WTC11 (cell line): Measurements from ENCODE around the gene B4GALNT1. TPM values are rescaled to one million over a fixed set of nuclear protein-coding genes. Genes with fewer than 3 reads are reported as not detected.

ENCODE experiments used
- ATAC-seq: fragments of 200-7000 bp; cut with Tn5 transposase; 2 replicates; pipeline ENCODE4 v1.10.0; 2021; ENCODE audit warnings: mild to moderate bottlenecking, moderate library complexity
- CTCF ChIA-PET: fragments of 300-600 bp; sonication (Branson Sonifier 250); formaldehyde crosslinking; loops from one replicate; lab custom pipeline; 2021; ENCODE audit warnings: antibody characterized with exemption; lab: Charles Lee
- POLR2A ChIA-PET: fragments of 350-600 bp; sonication (Branson Sonifier 250); formaldehyde crosslinking; loops from one replicate; lab custom pipeline; 2021; ENCODE audit warnings: antibody characterized with exemption; lab: Charles Lee
- DNase-seq: peaks from one replicate; pipeline ENCODE4 v3.0.0; 2021; ENCODE audit warnings: low spot score
- H3K27ac Mint-ChIP-seq: 2 replicates; pipeline ENCODE4 v1.8.0; 2021; ENCODE audit warnings: mixed read lengths
- H3K27me3 Mint-ChIP-seq: 2 replicates; pipeline ENCODE4 v1.8.0; 2021; ENCODE audit warnings: low read depth, mild to moderate bottlenecking, moderate library complexity, mixed read lengths
- H3K36me3 Mint-ChIP-seq: 2 replicates; pipeline ENCODE4 v1.8.0; 2021; ENCODE audit warnings: mixed read lengths
- H3K4me1 Mint-ChIP-seq: 2 replicates; pipeline ENCODE4 v1.8.0; 2022; ENCODE audit warnings: mixed read lengths
- H3K4me3 Mint-ChIP-seq: 2 replicates; pipeline ENCODE4 v1.8.0; 2021; ENCODE audit warnings: mild to moderate bottlenecking, moderate library complexity, mixed read lengths
- H3K9me3 Mint-ChIP-seq: 2 replicates; pipeline ENCODE4 v1.8.0; 2021; ENCODE audit warnings: mixed read lengths
- ATF1 ChIP-seq: sonication (generic); formaldehyde crosslinking; IDR thresholded peaks from 2 replicates; pipeline ENCODE4 v1.8.1; 2023; ENCODE audit warnings: mild to moderate bottlenecking, moderate library complexity, missing genetic modification reagents
- GTF2I ChIP-seq: fragments of 250-450 bp; sonication (Bioruptor Pico); conservative IDR thresholded peaks from 2 replicates; pipeline ENCODE4 v1.4.0; 2021; ENCODE audit warnings: mild to moderate bottlenecking
- MYBL2 ChIP-seq: sonication (generic); formaldehyde crosslinking; IDR thresholded peaks from 2 replicates; pipeline ENCODE4 v1.8.1; 2023; ENCODE audit warnings: mild to moderate bottlenecking, moderate library complexity, missing genetic modification reagents
- NFATC4 ChIP-seq: fragments of 250-450 bp; sonication (Bioruptor Pico); IDR thresholded peaks from 2 replicates; pipeline ENCODE4 v1.9.0; 2021; ENCODE audit warnings: mild to moderate bottlenecking
- NR3C1 ChIP-seq: sonication (generic); formaldehyde crosslinking; conservative IDR thresholded peaks from 2 replicates; pipeline ENCODE4 v1.8.1; 2023; ENCODE audit warnings: low read depth, mild to moderate bottlenecking, missing genetic modification reagents
- ZNF317 ChIP-seq: sonication (generic); formaldehyde crosslinking; IDR thresholded peaks from 2 replicates; pipeline ENCODE4 v1.8.1; 2023; ENCODE audit warnings: low read depth, mild to moderate bottlenecking, moderate library complexity, missing genetic modification reagents, borderline replicate concordance
- ZNF416 ChIP-seq: fragments of 250-450 bp; sonication (Bioruptor Pico); IDR thresholded peaks from 2 replicates; pipeline ENCODE4 v1.9.0; 2021; ENCODE audit warnings: mild to moderate bottlenecking, inconsistent platforms
- total RNA-seq: library from RNA; stranded (reverse); gene quantifications from 3 replicates; pipeline ENCODE4 v1.2.3, GENCODE V29; 2021
- TF ChIP-seq, protein P1 (sequence below): sonication (generic); formaldehyde crosslinking; IDR thresholded peaks from 2 replicates; pipeline ENCODE4 v1.8.1; 2023; ENCODE audit warnings: mild to moderate bottlenecking, missing genetic modification reagents
- TF ChIP-seq, protein P2 (sequence below): sonication (generic); formaldehyde crosslinking; IDR thresholded peaks from 2 replicates; pipeline ENCODE4 v1.8.1; 2022; ENCODE audit warnings: missing genetic modification reagents, borderline replicate concordance
- TF ChIP-seq, protein P3 (sequence below): sonication (generic); formaldehyde crosslinking; IDR thresholded peaks from 2 replicates; pipeline ENCODE4 v1.8.0; 2023; ENCODE audit warnings: missing genetic modification reagents, mild to moderate bottlenecking, borderline replicate concordance
- TF ChIP-seq, protein P4 (sequence below): fragments of 200-600 bp; IDR thresholded peaks from 2 replicates; pipeline ENCODE4 v1.8.0; 2022; ENCODE audit warnings: antibody characterized with exemption
- TF ChIP-seq, protein P5 (sequence below): sonication (generic); formaldehyde crosslinking; IDR thresholded peaks from 2 replicates; pipeline ENCODE4 v1.8.1; 2023; ENCODE audit warnings: mild to moderate bottlenecking, missing genetic modification reagents, moderate library complexity
- TF ChIP-seq, protein P6 (sequence below): fragments of 250-450 bp; sonication (Bioruptor Pico); conservative IDR thresholded peaks from 2 replicates; pipeline ENCODE4 v1.9.0; 2021; ENCODE audit warnings: mild to moderate bottlenecking

The B4GALNT1 gene
- total RNA-seq, 1 experiment from 2014 or later, result 1.2 TPM

DNA sequence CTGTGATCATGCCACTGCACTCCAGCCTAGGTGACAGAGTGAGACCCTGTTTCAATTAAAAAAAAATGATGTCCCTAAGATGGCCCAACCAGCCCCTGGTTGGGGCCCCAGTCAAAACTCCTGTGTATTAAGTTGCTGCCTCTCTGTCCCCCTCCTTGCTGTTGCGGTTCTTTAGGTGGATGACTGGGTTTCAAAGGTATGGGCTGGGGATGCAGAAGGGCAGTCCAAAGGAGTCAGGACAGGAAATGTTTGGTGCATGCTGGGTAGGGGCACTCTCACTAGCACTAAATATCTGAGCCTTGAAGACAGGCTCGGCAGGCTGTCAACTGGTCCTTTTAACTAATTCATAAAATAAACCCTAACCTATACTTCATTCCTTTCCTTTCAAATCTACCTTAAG is 54.0 kb downstream of the B4GALNT1 start (continued):
- TF ChIP-seq, protein P1, sequence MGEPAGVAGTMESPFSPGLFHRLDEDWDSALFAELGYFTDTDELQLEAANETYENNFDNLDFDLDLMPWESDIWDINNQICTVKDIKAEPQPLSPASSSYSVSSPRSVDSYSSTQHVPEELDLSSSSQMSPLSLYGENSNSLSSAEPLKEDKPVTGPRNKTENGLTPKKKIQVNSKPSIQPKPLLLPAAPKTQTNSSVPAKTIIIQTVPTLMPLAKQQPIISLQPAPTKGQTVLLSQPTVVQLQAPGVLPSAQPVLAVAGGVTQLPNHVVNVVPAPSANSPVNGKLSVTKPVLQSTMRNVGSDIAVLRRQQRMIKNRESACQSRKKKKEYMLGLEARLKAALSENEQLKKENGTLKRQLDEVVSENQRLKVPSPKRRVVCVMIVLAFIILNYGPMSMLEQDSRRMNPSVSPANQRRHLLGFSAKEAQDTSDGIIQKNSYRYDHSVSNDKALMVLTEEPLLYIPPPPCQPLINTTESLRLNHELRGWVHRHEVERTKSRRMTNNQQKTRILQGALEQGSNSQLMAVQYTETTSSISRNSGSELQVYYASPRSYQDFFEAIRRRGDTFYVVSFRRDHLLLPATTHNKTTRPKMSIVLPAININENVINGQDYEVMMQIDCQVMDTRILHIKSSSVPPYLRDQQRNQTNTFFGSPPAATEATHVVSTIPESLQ, result no peak
- TF ChIP-seq, all 79 proteins: peak for 0

DNA sequence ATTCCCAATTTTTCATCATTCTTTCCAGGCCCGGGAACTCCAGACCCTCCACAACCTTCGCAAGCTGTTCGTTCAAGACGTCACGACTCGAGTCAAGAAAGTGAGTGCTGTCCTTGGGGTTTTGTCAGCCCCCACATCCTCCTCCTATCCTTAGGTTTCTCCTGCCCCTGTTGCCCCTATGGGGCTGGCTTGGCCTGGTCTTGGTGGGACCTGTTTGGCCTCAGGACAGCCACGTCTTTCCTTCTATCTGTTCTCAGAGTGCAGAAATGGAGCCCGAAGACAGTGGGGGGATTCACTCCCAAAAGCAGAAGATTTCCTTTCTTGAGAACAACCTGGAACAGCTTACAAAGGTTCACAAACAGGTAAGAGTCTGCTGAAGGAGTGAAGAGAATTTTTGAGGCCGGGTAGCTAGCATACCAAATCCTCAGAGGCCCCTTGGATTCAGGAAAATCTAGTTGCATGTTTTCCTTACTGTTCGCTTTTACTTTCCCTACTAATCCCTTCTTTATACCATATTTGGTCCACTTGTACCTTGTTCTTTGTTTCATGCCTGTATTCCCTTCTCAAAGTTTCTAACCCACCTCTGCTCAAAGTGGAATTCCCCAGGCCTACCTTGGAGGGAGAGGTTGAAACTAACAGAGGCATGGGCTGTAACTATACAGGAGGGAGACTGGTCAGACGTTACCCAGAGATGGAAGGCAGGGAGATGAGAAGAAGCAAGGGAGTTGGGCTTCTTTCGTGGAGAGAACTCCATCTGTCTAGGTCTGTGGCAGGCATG is 54.8 kb downstream of the B4GALNT1 start:
- Mint-ChIP-seq H3K27me3 (no peaks in the 10 kb centered on the region; the same call in 1 of the 2 replicates), H3K9me3 (no peaks in the 10 kb centered on the region), H3K4me3 (no peak overlapping the region), H3K36me3 (peaks cover 47% of the 10 kb centered on the region), H3K4me1 (no peaks in the 10 kb centered on the region), H3K27ac (no peak overlapping the region)
- ChIA-PET CTCF (no interaction called here), POLR2A (no interaction called here)
- ATAC-seq (no peak), DNase-seq (no peak)
- no peak for TF ChIP-seq NR3C1 (CRISPR knock-in tag)
- TF ChIP-seq, protein P2, sequence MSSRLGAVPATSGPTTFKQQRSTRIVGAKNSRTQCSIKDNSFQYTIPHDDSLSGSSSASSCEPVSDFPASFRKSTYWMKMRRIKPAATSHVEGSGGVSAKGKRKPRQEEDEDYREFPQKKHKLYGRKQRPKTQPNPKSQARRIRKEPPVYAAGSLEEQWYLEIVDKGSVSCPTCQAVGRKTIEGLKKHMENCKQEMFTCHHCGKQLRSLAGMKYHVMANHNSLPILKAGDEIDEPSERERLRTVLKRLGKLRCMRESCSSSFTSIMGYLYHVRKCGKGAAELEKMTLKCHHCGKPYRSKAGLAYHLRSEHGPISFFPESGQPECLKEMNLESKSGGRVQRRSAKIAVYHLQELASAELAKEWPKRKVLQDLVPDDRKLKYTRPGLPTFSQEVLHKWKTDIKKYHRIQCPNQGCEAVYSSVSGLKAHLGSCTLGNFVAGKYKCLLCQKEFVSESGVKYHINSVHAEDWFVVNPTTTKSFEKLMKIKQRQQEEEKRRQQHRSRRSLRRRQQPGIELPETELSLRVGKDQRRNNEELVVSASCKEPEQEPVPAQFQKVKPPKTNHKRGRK (CRISPR knock-in tag), result no peak
- TF ChIP-seq, protein P3, sequence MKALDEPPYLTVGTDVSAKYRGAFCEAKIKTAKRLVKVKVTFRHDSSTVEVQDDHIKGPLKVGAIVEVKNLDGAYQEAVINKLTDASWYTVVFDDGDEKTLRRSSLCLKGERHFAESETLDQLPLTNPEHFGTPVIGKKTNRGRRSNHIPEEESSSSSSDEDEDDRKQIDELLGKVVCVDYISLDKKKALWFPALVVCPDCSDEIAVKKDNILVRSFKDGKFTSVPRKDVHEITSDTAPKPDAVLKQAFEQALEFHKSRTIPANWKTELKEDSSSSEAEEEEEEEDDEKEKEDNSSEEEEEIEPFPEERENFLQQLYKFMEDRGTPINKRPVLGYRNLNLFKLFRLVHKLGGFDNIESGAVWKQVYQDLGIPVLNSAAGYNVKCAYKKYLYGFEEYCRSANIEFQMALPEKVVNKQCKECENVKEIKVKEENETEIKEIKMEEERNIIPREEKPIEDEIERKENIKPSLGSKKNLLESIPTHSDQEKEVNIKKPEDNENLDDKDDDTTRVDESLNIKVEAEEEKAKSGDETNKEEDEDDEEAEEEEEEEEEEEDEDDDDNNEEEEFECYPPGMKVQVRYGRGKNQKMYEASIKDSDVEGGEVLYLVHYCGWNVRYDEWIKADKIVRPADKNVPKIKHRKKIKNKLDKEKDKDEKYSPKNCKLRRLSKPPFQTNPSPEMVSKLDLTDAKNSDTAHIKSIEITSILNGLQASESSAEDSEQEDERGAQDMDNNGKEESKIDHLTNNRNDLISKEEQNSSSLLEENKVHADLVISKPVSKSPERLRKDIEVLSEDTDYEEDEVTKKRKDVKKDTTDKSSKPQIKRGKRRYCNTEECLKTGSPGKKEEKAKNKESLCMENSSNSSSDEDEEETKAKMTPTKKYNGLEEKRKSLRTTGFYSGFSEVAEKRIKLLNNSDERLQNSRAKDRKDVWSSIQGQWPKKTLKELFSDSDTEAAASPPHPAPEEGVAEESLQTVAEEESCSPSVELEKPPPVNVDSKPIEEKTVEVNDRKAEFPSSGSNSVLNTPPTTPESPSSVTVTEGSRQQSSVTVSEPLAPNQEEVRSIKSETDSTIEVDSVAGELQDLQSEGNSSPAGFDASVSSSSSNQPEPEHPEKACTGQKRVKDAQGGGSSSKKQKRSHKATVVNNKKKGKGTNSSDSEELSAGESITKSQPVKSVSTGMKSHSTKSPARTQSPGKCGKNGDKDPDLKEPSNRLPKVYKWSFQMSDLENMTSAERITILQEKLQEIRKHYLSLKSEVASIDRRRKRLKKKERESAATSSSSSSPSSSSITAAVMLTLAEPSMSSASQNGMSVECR (CRISPR knock-in tag), result no peak
- no peak for TF ChIP-seq ZNF416 (CRISPR knock-in tag)
- no peak for TF ChIP-seq ZNF317 (CRISPR knock-in tag)
- TF ChIP-seq, protein P4, sequence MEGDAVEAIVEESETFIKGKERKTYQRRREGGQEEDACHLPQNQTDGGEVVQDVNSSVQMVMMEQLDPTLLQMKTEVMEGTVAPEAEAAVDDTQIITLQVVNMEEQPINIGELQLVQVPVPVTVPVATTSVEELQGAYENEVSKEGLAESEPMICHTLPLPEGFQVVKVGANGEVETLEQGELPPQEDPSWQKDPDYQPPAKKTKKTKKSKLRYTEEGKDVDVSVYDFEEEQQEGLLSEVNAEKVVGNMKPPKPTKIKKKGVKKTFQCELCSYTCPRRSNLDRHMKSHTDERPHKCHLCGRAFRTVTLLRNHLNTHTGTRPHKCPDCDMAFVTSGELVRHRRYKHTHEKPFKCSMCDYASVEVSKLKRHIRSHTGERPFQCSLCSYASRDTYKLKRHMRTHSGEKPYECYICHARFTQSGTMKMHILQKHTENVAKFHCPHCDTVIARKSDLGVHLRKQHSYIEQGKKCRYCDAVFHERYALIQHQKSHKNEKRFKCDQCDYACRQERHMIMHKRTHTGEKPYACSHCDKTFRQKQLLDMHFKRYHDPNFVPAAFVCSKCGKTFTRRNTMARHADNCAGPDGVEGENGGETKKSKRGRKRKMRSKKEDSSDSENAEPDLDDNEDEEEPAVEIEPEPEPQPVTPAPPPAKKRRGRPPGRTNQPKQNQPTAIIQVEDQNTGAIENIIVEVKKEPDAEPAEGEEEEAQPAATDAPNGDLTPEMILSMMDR, result no peak
- TF ChIP-seq GTF2I (CRISPR knock-in tag), result no peak
- TF ChIP-seq, protein P5, sequence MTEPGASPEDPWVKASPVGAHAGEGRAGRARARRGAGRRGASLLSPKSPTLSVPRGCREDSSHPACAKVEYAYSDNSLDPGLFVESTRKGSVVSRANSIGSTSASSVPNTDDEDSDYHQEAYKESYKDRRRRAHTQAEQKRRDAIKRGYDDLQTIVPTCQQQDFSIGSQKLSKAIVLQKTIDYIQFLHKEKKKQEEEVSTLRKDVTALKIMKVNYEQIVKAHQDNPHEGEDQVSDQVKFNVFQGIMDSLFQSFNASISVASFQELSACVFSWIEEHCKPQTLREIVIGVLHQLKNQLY, result no peak
- TF ChIP-seq ATF1 (CRISPR knock-in tag), result no peak
- TF ChIP-seq MYBL2 (CRISPR knock-in tag), result no peak
- TF ChIP-seq, protein P6, sequence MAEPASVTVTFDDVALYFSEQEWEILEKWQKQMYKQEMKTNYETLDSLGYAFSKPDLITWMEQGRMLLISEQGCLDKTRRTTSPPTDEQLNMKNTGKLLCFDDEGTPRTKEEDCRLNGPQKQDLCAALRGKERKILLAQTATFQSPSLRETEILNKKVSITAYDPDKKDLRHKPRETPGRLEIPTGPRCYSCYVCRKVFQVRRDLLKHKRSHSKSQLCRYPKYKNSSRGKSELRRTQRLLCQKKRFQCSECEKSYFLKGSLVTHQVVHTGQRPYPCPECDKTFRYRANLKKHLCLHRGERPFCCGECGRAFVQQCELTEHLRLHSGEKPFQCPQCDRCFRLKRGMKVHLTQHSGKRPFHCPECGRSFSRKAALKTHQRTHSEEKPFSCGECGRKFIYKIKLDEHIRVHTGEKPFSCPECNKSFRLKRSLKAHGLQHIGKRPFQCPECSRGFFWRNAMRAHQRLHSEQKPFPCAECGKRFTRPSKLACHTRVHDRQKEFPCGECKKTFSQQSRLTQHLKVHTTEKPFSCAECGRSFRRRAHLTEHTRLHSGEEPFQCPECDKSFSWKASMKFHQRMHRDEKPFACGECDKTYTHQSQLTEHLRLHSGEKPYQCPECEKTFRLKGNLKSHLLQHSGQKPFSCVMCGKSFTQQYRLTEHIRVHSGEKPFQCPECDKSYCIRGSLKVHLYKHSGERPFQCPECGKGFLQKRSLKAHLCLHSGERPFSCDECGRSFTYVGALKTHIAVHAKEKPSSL (CRISPR knock-in tag), result no peak
- no peak for TF ChIP-seq NFATC4 (CRISPR knock-in tag)
